HG02678 (cell line): Measurements from ENCODE around the gene CENPX.
A peak's percentile ranks its signal among the peaks of the same experiment; 100 is the strongest.

Source experiments
- ATAC-seq: cut with Tn5 transposase; IDR thresholded peaks from one replicate; pipeline ENCODE4 v1.9.1; 2021; ENCODE audit warnings: mild to moderate bottlenecking, moderate library complexity; ENCODE audit not compliant: unreplicated experiment

The CENPX gene

GRCh38 chr17:82024859-82025258 is 2.2 kb upstream of the CENPX start:
- no peak for ATAC-seq

GRCh38 chr17:82023447-82024241 is 966 bp upstream of the CENPX start:
- peak; percentile 2 for ATAC-seq

GRCh38 chr17:82022981-82023446 is 336 bp upstream of the CENPX start, which contains the start of gene LRRC45:
LRRC45 (plus strand) TSS chr17:82023305; CDS start chr17:82023644, 339 bp downstream.
- ATAC-seq = peak; percentile 90

- no peak for ATAC-seq
Measured at GRCh38 chr17:82021900-82022309, 773 bp downstream of the CENPX start.

GRCh38 chr17:82021107-82021899 is 1.4 kb downstream of the CENPX start:
- no peak for ATAC-seq

- no peak for ATAC-seq
Measured at GRCh38 chr17:82020572-82021106, 2.0 kb downstream of the CENPX start.

- no peak for ATAC-seq
Measured at GRCh38 chr17:82019690-82020571, 2.7 kb downstream of the CENPX start.

GRCh38 chr17:82018989-82019689 is 3.5 kb downstream of the CENPX start:
- ATAC-seq = no peak

- no peak for ATAC-seq
Measured at GRCh38 chr17:82018152-82018988, 4.3 kb downstream of the CENPX start.

GRCh38 chr17:82017612-82018151 is 5.0 kb downstream of the CENPX start:
- no peak for ATAC-seq

- no peak for ATAC-seq
Measured at GRCh38 chr17:82016875-82017459, 5.7 kb downstream of the CENPX start.

GRCh38 chr17:82016061-82016874 is 6.4 kb downstream of the CENPX start:
- no peak for ATAC-seq

- ATAC-seq = no peak
Measured at GRCh38 chr17:82015311-82015971, 7.2 kb downstream of the CENPX start.

GRCh38 chr17:82014971-82015310 is 7.7 kb downstream of the CENPX start:
- ATAC-seq = no peak

GRCh38 chr17:82014432-82014831 is 8.2 kb downstream of the CENPX start:
- ATAC-seq = no peak

- ATAC-seq = no peak
Measured at GRCh38 chr17:82013772-82014321, 8.8 kb downstream of the CENPX start.

GRCh38 chr17:82013341-82013740 is 9.3 kb downstream of the CENPX start:
- no peak for ATAC-seq
